Stomach (tissue), 9 donors: ENCODE measurements around the gene IL1RAPL2. TPM values are rescaled to one million over a fixed set of nuclear protein-coding genes. Genes with fewer than 3 reads are reported as not detected.
"Not testable (repeated sequence)": the region's sequence is repeated elsewhere in the genome, so short reads cannot be mapped to it uniquely, and the experiment has no call there.

Source experiments
- DNase-seq, 2 donors: peaks; one replicate each; pipeline versions ENCODE4 v3.0.0 to v3.0.0-alpha.2; 2013 to 2019
- H3K27ac ChIP-seq, 5 donors: fragments of 200-600 bp in 4 of 5; sonication (generic) in 4 of 5; one replicate each; pipeline ENCODE4 v1.5.1; 2013 to 2019; ENCODE audit warnings: mild to moderate bottlenecking in 1 of 5, moderate library complexity in 1 of 5
- H3K27me3 ChIP-seq, 3 donors: fragments of 200-600 bp; sonication (generic); one replicate each; pipeline ENCODE4 v1.5.1; 2017 to 2019; ENCODE audit warnings: mixed run types in 1 of 3
- H3K36me3 ChIP-seq, 4 donors: fragments of 200-600 bp; sonication (generic); 1 replicate in 3 of 4; 2 replicates in 1 of 4; pipeline ENCODE4 v1.5.1; 2016 to 2019
- H3K4me1 ChIP-seq, 4 donors: fragments of 200-600 bp; sonication (generic); one replicate each; pipeline ENCODE4 v1.5.1; 2016 to 2019
- H3K4me3 ChIP-seq, 4 donors: fragments of 200-600 bp; sonication (generic) in 3 of 4; one replicate each; pipeline ENCODE4 v1.5.1; 2016 to 2019; ENCODE audit warnings: mild to moderate bottlenecking in 1 of 4
- H3K9me3 ChIP-seq, 4 donors: fragments of 200-600 bp; sonication (generic); one replicate each; pipeline ENCODE4 v1.5.1; 2016 to 2019
- CTCF ChIP-seq, 7 experiments: fragments of 450-650 bp in 4 of 7; fragments of 200-600 bp in 3 of 7; sonication (generic) in 3 of 7; IDR thresholded peaks; one replicate each; pipeline ENCODE4 v1.5.1; 2016 to 2019; ENCODE audit warnings: antibody characterized with exemption in 7 of 7, control low read depth in 2 of 7, mild to moderate bottlenecking in 1 of 7
- EP300 ChIP-seq: sonication (generic); formaldehyde crosslinking; IDR thresholded peaks from one replicate; pipeline ENCODE4 v1.6.1; 2017; ENCODE audit warnings: antibody characterized with exemption
- POLR2A ChIP-seq, 4 donors: fragments of 450-650 bp; IDR thresholded peaks; one replicate each; pipeline ENCODE4 v1.6.1; 2016; ENCODE audit warnings: antibody characterized with exemption in 4 of 4, control low read depth in 2 of 4, mild to moderate bottlenecking in 1 of 4, moderate library complexity in 1 of 4
- POLR2AphosphoS5 ChIP-seq, 3 donors: sonication (generic); formaldehyde crosslinking; IDR thresholded peaks; one replicate each; pipeline ENCODE4 v1.6.1; 2016; ENCODE audit warnings: antibody characterized with exemption in 3 of 3
- WGBS, 5 donors: extraction: QIAGEN DNeasy Blood & Tissue Kit in 3 of 5; methylation state at CpG; one replicate each; pipeline versions ENCODE4 v1.1.5 to v1.1.7; 2013 to 2018; 5-methylcytosine and 5-hydroxymethylcytosine counted together
- intact Hi-C: fragments of 100-400 bp; cut with DNase I; formaldehyde crosslinking; loops from one replicate; pipeline ENCODE4 v1.15.1; 2023; ENCODE audit warnings: low total_unique reads
- polyA plus RNA-seq, 3 donors: library from polyadenylated mRNA; stranded (reverse); fragments of 200-250 nt; gene quantifications; one replicate each; pipeline ENCODE4 v1.2.3, GENCODE V29; 2013
- total RNA-seq, 5 donors: library from RNA; depleted of rRNA; stranded (reverse); fragments of >200 nt; gene quantifications; one replicate each; pipeline versions ENCODE4 v1.1.0 to v1.2.3, GENCODE V29; 2014 to 2016
- donor health status: healthy with polysubstance abuse.
- donor health status: Bipolar disorder and iron deficiency.
- donor health status: healthy.

IL1RAPL2 gene
- total and polyA plus RNA-seq, 8 donors, result 1.1 TPM; not detected in 7

GRCh38 chrX:104913348-104913747 lies 347.3 kb downstream of the IL1RAPL2 start:
- DNase-seq, result peak in 1 of 2 donors; percentile 14
- Histone ChIP-seq H3K27ac (no peak overlapping the region), H3K4me3 (no peak overlapping the region), H3K36me3 (no peaks in the 10 kb centered on the region), H3K9me3 (no peaks in the 10 kb centered on the region), H3K4me1 (no peaks in the 10 kb centered on the region), H3K27me3 (no peaks in the 10 kb centered on the region)
- TF ChIP-seq POLR2AphosphoS5 (IDR thresholded peaks at IDR 0.05), result no peak
- no peak for TF ChIP-seq EP300
- no peak for TF ChIP-seq CTCF (IDR thresholded peaks at IDR 0.05)
- TF ChIP-seq POLR2A (IDR thresholded peaks at IDR 0.05), result no peak
- intact Hi-C loops, result no loop called here

GRCh38 chrX:104914686-104915085 lies 348.7 kb downstream of the IL1RAPL2 start:
- H3K36me3 ChIP-seq, H3K9me3 ChIP-seq, H3K4me1 ChIP-seq, H3K4me3 ChIP-seq, DNase-seq, H3K27me3 ChIP-seq, H3K27ac ChIP-seq, intact Hi-C loops: not testable (repeated sequence)
- WGBS, 5 donors, result 89 to 100% (median 95%) methylated on average over 5 of the region's 5 CpGs

GRCh38 chrX:104918122-104918521 lies 352.1 kb downstream of the IL1RAPL2 start:
- no peak for DNase-seq
- Histone ChIP-seq H3K9me3 (no peaks in the 10 kb centered on the region), H3K27ac (no peak overlapping the region), H3K27me3 (no peaks in the 10 kb centered on the region), H3K4me1 (no peaks in the 10 kb centered on the region), H3K4me3 (no peak overlapping the region), H3K36me3 (no peaks in the 10 kb centered on the region)
- intact Hi-C loops, result no loop called here
- 28 to 57% (median 41%) methylated on average over 1 of the region's 1 CpG for WGBS, 5 donors
- TF ChIP-seq POLR2A (IDR thresholded peaks at IDR 0.05), result no peak
- no peak for TF ChIP-seq EP300
- TF ChIP-seq CTCF (IDR thresholded peaks at IDR 0.05), result no peak

GRCh38 chrX:104921584-104922205 lies 355.7 kb downstream of the IL1RAPL2 start:
- H3K36me3 ChIP-seq, result no peaks in the 10 kb centered on the region
- intact Hi-C loops, result no loop called here
- no peaks in the 10 kb centered on the region for H3K4me1 ChIP-seq
- H3K27ac ChIP-seq, result no peak overlapping the region
- H3K4me3 ChIP-seq, result no peak overlapping the region
- no peak for TF ChIP-seq POLR2A (IDR thresholded peaks at IDR 0.05)
- TF ChIP-seq EP300, result no peak
- TF ChIP-seq CTCF (IDR thresholded peaks at IDR 0.05), result no peak
- TF ChIP-seq POLR2AphosphoS5 (IDR thresholded peaks at IDR 0.05), result no peak
- peak in 1 of 2 donors; percentile 3 for DNase-seq
- no peaks in the 10 kb centered on the region for H3K27me3 ChIP-seq
- H3K9me3 ChIP-seq, result no peaks in the 10 kb centered on the region
- WGBS, 5 donors, result 75 to 88% (median 83%) methylated on average over 9 of the region's 9 CpGs; no CpG with 5 or more reads in 1 of the 5 donors

- 15 to 28% (median 19%) methylated on average over 5 to 7 of the region's 7 CpGs for WGBS, 5 donors
- TF ChIP-seq CTCF (IDR thresholded peaks at IDR 0.05) (peak in 5 of 7 experiments; percentile 73 to 89 (median 84)), POLR2A (IDR thresholded peaks at IDR 0.05) (no peak), POLR2AphosphoS5 (IDR thresholded peaks at IDR 0.05) (peak in 1 of 3 donors; percentile 14), EP300 (no peak)
- intact Hi-C loops, result no loop called here
- DNase-seq, result peak; percentile 75 to 84
- H3K27ac ChIP-seq, result no peak overlapping the region
- H3K27me3 ChIP-seq, result no peaks in the 10 kb centered on the region
- no peaks in the 10 kb centered on the region for H3K36me3 ChIP-seq
- no peaks in the 10 kb centered on the region for H3K9me3 ChIP-seq
- no peaks in the 10 kb centered on the region for H3K4me1 ChIP-seq
- no peak overlapping the region for H3K4me3 ChIP-seq
Measured at GRCh38 chrX:104922206-104922621, 356.2 kb downstream of the IL1RAPL2 start.
